ENCODE measurements around the gene AWAT1. TPM values are rescaled to one million over a fixed set of nuclear protein-coding genes. Genes with fewer than 3 reads are reported as not detected.
"Not testable (repeated sequence)": the region's sequence is repeated elsewhere in the genome, so short reads cannot be mapped to it uniquely, and the experiment has no call there.

The AWAT1 gene
- total and polyA plus RNA-seq, 7 donors, result not detected

- TF ChIP-seq CTCF (IDR thresholded peaks at IDR 0.05), result no peak
- Histone ChIP-seq H3K9me3 (no peaks in the 10 kb centered on the region), H3K4me3 (no peak overlapping the region), H3K27ac (no peak overlapping the region), H3K27me3 (ENCODE audit: insufficient read depth in 3 of 3, low read length in 2 of 3) (peaks cover 0 to 12% (median 0%) of the 10 kb centered on the region in 3 donors), H3K36me3 (ENCODE audit: insufficient read depth in 1 of 2, low read depth in 1 of 2) (no peaks in the 10 kb centered on the region), H3K4me1 (no peaks in the 10 kb centered on the region)
- DNase-seq, result no peak
- intact Hi-C loops (cut with DNase I), result no loop called here
- ATAC-seq, result no peak
- WGBS, 3 donors, result 21 to 39% (median 25%) methylated on average over 3 of the region's 3 CpGs
Observed at GRCh38 chrX:70264784-70265183, 30.3 kb downstream of the AWAT1 start.

GRCh38 chrX:70268034-70268433 is 33.6 kb downstream of the AWAT1 start, which contains the start of gene ARR3:
ARR3 (plus strand) TSS chrX:70268334; CDS start chrX:70269386, 1,052 bp downstream.
- TF ChIP-seq CTCF (IDR thresholded peaks at IDR 0.05), result no peak
- no peak for ATAC-seq
- H3K4me3 ChIP-seq, result no peak within 1 kb of the TSS
- no peak within 1 kb of the TSS for H3K27ac ChIP-seq
- intact Hi-C loops (cut with DNase I), result no loop called here
- H3K27me3 ChIP-seq (ENCODE audit: insufficient read depth in 3 of 3, low read length in 2 of 3), result peaks cover 0 to 12% (median 0%) of the 10 kb centered on the region in 3 donors
- H3K4me1 ChIP-seq, result no peaks in the 10 kb centered on the region
- DNase-seq, result no peak
- no peaks in the 10 kb centered on the region for H3K9me3 ChIP-seq
- H3K36me3 ChIP-seq (ENCODE audit: insufficient read depth in 1 of 2, low read depth in 1 of 2), result no peaks in the 10 kb centered on the region

GRCh38 chrX:70274029-70274428 is 39.6 kb downstream of the AWAT1 start:
- DNase-seq; H3K27ac ChIP-seq; ATAC-seq; H3K36me3 ChIP-seq (ENCODE audit: insufficient read depth in 1 of 2, low read depth in 1 of 2); intact Hi-C loops (cut with DNase I); H3K27me3 ChIP-seq (ENCODE audit: insufficient read depth in 3 of 3, low read length in 2 of 3); H3K9me3 ChIP-seq; H3K4me1 ChIP-seq; H3K4me3 ChIP-seq: not testable (repeated sequence)
- 77 to 83% (median 79%) methylated on average over 7 of the region's 7 CpGs for WGBS, 3 donors

- intact Hi-C loops (cut with DNase I), result no loop called here
- Histone ChIP-seq H3K9me3 (no peaks in the 10 kb centered on the region), H3K27ac (no peak overlapping the region), H3K27me3 (ENCODE audit: insufficient read depth in 3 of 3, low read length in 2 of 3) (peaks cover 0 to 9% (median 0%) of the 10 kb centered on the region in 3 donors), H3K4me3 (no peak overlapping the region), H3K4me1 (no peaks in the 10 kb centered on the region), H3K36me3 (ENCODE audit: insufficient read depth in 1 of 2, low read depth in 1 of 2) (no peaks in the 10 kb centered on the region)
- TF ChIP-seq CTCF (IDR thresholded peaks at IDR 0.05), result no peak
- no peak for ATAC-seq
- DNase-seq, result no peak
- WGBS, 3 donors, result 67 to 83% (median 69%) methylated on average over 3 of the region's 3 CpGs
Observed at GRCh38 chrX:70279081-70279480, 44.6 kb downstream of the AWAT1 start.

GRCh38 chrX:70280573-70280972 is 46.1 kb downstream of the AWAT1 start:
- WGBS, 3 donors, result 75 to 85% (median 84%) methylated on average over 3 of the region's 3 CpGs
- no peak for TF ChIP-seq CTCF (IDR thresholded peaks at IDR 0.05)
- intact Hi-C loops (cut with DNase I), result loop anchor here in 1 of 2 donors (10.0 kb wide), 1 partner anchor 154 kb away; no protein-coding TSS in a partner anchor
- H3K36me3 ChIP-seq (ENCODE audit: insufficient read depth in 1 of 2, low read depth in 1 of 2), result peaks cover 0 to 13% of the 10 kb centered on the region in 2 donors
- no peaks in the 10 kb centered on the region for H3K9me3 ChIP-seq
- H3K4me1 ChIP-seq, result no peaks in the 10 kb centered on the region
- no peak for ATAC-seq
- no peak overlapping the region for H3K4me3 ChIP-seq
- DNase-seq, result no peak
- H3K27ac ChIP-seq, result no peak overlapping the region
- peaks cover 0 to 9% (median 0%) of the 10 kb centered on the region in 3 donors for H3K27me3 ChIP-seq (ENCODE audit: insufficient read depth in 3 of 3, low read length in 2 of 3)
